Stomach smooth muscle (tissue), 2 donors: Measurements from ENCODE around the gene CUEDC1.
A peak's percentile ranks its signal among the peaks of the same experiment; 100 is the strongest.

Source experiments
- H3K27ac ChIP-seq: one replicate; pipeline ENCODE4 v1.7.0; 2013; ENCODE audit warnings: mild to moderate bottlenecking, low read length, inconsistent platforms
- H3K27me3 ChIP-seq, 2 donors: one replicate each; pipeline ENCODE4 v1.7.0; 2013; ENCODE audit warnings: low read length in 2 of 2; ENCODE audit not compliant: insufficient read depth in 2 of 2, control insufficient read depth in 1 of 2
- H3K36me3 ChIP-seq, 2 donors: one replicate each; pipeline ENCODE4 v1.7.0; 2013; ENCODE audit warnings: low read length in 2 of 2; ENCODE audit not compliant: control insufficient read depth in 2 of 2, insufficient read depth in 2 of 2
- H3K4me1 ChIP-seq: one replicate; pipeline ENCODE4 v1.7.0; 2013; ENCODE audit warnings: low read length; ENCODE audit not compliant: control insufficient read depth, insufficient read depth
- H3K4me3 ChIP-seq, 2 donors: one replicate each; pipeline ENCODE4 v1.7.0; 2013; ENCODE audit warnings: low read length in 2 of 2
- H3K9ac ChIP-seq, 2 donors: one replicate each; pipeline ENCODE4 v1.7.0; 2013; ENCODE audit warnings: low read length in 2 of 2, mild to moderate bottlenecking in 1 of 2
- H3K9me3 ChIP-seq, 2 donors: one replicate each; pipeline ENCODE4 v1.7.0; 2013; ENCODE audit warnings: low read length in 2 of 2; ENCODE audit not compliant: control insufficient read depth in 2 of 2
- donor health status: healthy.
- donor health status: Pancreatic carcinoma.

CUEDC1 gene

GRCh38 chr17:57873261-57874057, 81.8 kb downstream of the CUEDC1 start:
- peaks cover 34 to 37% of the 10 kb centered on the region in 2 donors for H3K36me3 ChIP-seq
- peaks cover 85% of the 10 kb centered on the region for H3K4me1 ChIP-seq
- H3K9ac ChIP-seq: peak overlapping the region; percentile 51 to 73
- no peaks in the 10 kb centered on the region for H3K27me3 ChIP-seq
- no peaks in the 10 kb centered on the region for H3K9me3 ChIP-seq
- H3K27ac ChIP-seq: peak overlapping the region; percentile 96
- H3K4me3 ChIP-seq: peak overlapping the region; percentile 9 to 44

- Histone ChIP-seq H3K4me1 (peaks cover 89% of the 10 kb centered on the region), H3K36me3 (peaks cover 30 to 34% of the 10 kb centered on the region in 2 donors), H3K9me3 (no peaks in the 10 kb centered on the region), H3K27me3 (no peaks in the 10 kb centered on the region), H3K4me3 (no peak overlapping the region), H3K9ac (no peak overlapping the region), H3K27ac (peak overlapping the region; percentile 96)
Measured at GRCh38 chr17:57872536-57872935, 82.7 kb downstream of the CUEDC1 start.

GRCh38 chr17:57871863-57872262, 83.3 kb downstream of the CUEDC1 start:
- Histone ChIP-seq H3K4me1 (peaks cover 90% of the 10 kb centered on the region), H3K27me3 (no peaks in the 10 kb centered on the region), H3K36me3 (peaks cover 34 to 37% of the 10 kb centered on the region in 2 donors), H3K27ac (peak overlapping the region; percentile 96), H3K9ac (peak overlapping the region in 1 of 2 donors; percentile 21), H3K4me3 (peak overlapping the region in 1 of 2 donors; percentile 8), H3K9me3 (no peaks in the 10 kb centered on the region)

- no peaks in the 10 kb centered on the region for H3K27me3 ChIP-seq
- H3K9ac ChIP-seq: no peak overlapping the region
- H3K4me3 ChIP-seq: no peak overlapping the region
- H3K36me3 ChIP-seq: peaks cover 36 to 37% of the 10 kb centered on the region in 2 donors
- peaks cover 83% of the 10 kb centered on the region for H3K4me1 ChIP-seq
- H3K27ac ChIP-seq: peak overlapping the region; percentile 96
- H3K9me3 ChIP-seq: no peaks in the 10 kb centered on the region
Measured at GRCh38 chr17:57871155-57871554, 84.1 kb downstream of the CUEDC1 start.

- Histone ChIP-seq H3K36me3 (peaks cover 39 to 40% of the 10 kb centered on the region in 2 donors), H3K4me1 (peaks cover 74% of the 10 kb centered on the region)
Measured at GRCh38 chr17:57870283-57870635, 85.0 kb downstream of the CUEDC1 start.

GRCh38 chr17:57869617-57870282, 85.5 kb downstream of the CUEDC1 start:
- H3K27me3 ChIP-seq: no peaks in the 10 kb centered on the region
- H3K27ac ChIP-seq: peak overlapping the region; percentile 93
- H3K9me3 ChIP-seq: no peaks in the 10 kb centered on the region
- peaks cover 69% of the 10 kb centered on the region for H3K4me1 ChIP-seq
- H3K36me3 ChIP-seq: peaks cover 39 to 40% of the 10 kb centered on the region in 2 donors
- H3K9ac ChIP-seq: peak overlapping the region in 1 of 2 donors; percentile 15
- no peak overlapping the region for H3K4me3 ChIP-seq

More at GRCh38 chr17:57870283-57870635, 85.0 kb downstream of the CUEDC1 start:
- no peaks in the 10 kb centered on the region for H3K27me3 ChIP-seq
- H3K4me3 ChIP-seq: no peak overlapping the region
- H3K9me3 ChIP-seq: no peaks in the 10 kb centered on the region
- H3K9ac ChIP-seq: peak overlapping the region in 1 of 2 donors; percentile 15
- peak overlapping the region; percentile 93 for H3K27ac ChIP-seq

GRCh38 chr17:57868910-57869616, 86.1 kb downstream of the CUEDC1 start:
- Histone ChIP-seq H3K9me3 (no peaks in the 10 kb centered on the region), H3K27ac (peak overlapping the region; percentile 93), H3K27me3 (no peaks in the 10 kb centered on the region), H3K36me3 (peaks cover 44 to 45% of the 10 kb centered on the region in 2 donors), H3K4me3 (peak overlapping the region in 1 of 2 donors; percentile 40), H3K4me1 (peaks cover 65% of the 10 kb centered on the region), H3K9ac (peak overlapping the region; percentile 5 to 50)

- no peaks in the 10 kb centered on the region for H3K9me3 ChIP-seq
- H3K4me3 ChIP-seq: peak overlapping the region; percentile 35 to 40
- peaks cover 43 to 44% of the 10 kb centered on the region in 2 donors for H3K36me3 ChIP-seq
- H3K9ac ChIP-seq: peak overlapping the region; percentile 50 to 55
- peaks cover 62% of the 10 kb centered on the region for H3K4me1 ChIP-seq
- peak overlapping the region; percentile 93 for H3K27ac ChIP-seq
- no peaks in the 10 kb centered on the region for H3K27me3 ChIP-seq
Measured at GRCh38 chr17:57868007-57868909, 87.0 kb downstream of the CUEDC1 start.

- H3K27ac ChIP-seq: peak overlapping the region; percentile 93
- H3K9ac ChIP-seq: peak overlapping the region in 1 of 2 donors; percentile 1
- peaks cover 32 to 37% of the 10 kb centered on the region in 2 donors for H3K36me3 ChIP-seq
- peaks cover 62% of the 10 kb centered on the region for H3K4me1 ChIP-seq
- H3K4me3 ChIP-seq: no peak overlapping the region
- H3K9me3 ChIP-seq: no peaks in the 10 kb centered on the region
- H3K27me3 ChIP-seq: no peaks in the 10 kb centered on the region
Measured at GRCh38 chr17:57867126-57867525, 88.1 kb downstream of the CUEDC1 start.

GRCh38 chr17:57866723-57867122, 88.5 kb downstream of the CUEDC1 start:
- peaks cover 62% of the 10 kb centered on the region for H3K4me1 ChIP-seq

More at GRCh38 chr17:57866723-57867122, 88.5 kb downstream of the CUEDC1 start:
- H3K36me3 ChIP-seq: peaks cover 31 to 34% of the 10 kb centered on the region in 2 donors
- no peak overlapping the region for H3K4me3 ChIP-seq
- peak overlapping the region; percentile 46 for H3K27ac ChIP-seq
- H3K9ac ChIP-seq: no peak overlapping the region
- no peaks in the 10 kb centered on the region for H3K9me3 ChIP-seq
- no peaks in the 10 kb centered on the region for H3K27me3 ChIP-seq
